Frontal cortex (tissue), 1 donor: Measurements from ENCODE around the gene SLC35D2. TPM values are rescaled to one million over a fixed set of nuclear protein-coding genes. Genes with fewer than 3 reads are reported as not detected.

Source experiments
- total RNA-seq: library from RNA; depleted of rRNA; stranded (reverse); fragments of >200 nt; gene quantifications from one replicate; pipeline ENCODE4 v1.2.3, GENCODE V29; 2014

Gene SLC35D2
- total RNA-seq, 1 donor from 2014 or later: 2.9 TPM

Other genes with a start within 250 kb of the SLC35D2 start
- gene HSD17B3, start 81.5 kb downstream of the SLC35D2 start, total RNA-seq: not detected
- gene ZNF367, start 34.7 kb upstream of the SLC35D2 start, total RNA-seq: 4.1 TPM
- gene HABP4, start 66.5 kb upstream of the SLC35D2 start, total RNA-seq: 13.9 TPM
- gene CDC14B, start 236.1 kb upstream of the SLC35D2 start, total RNA-seq: 38.3 TPM